H1 (cell line): Measurements from ENCODE around the gene RASGRF1. TPM values are rescaled to one million over a fixed set of nuclear protein-coding genes. Genes with fewer than 3 reads are reported as not detected.

Source experiments
- CTCF ChIA-PET: fragments of 300-600 bp; sonication (Branson Sonifier 250); formaldehyde crosslinking; loops from one replicate; lab custom pipeline; 2021; ENCODE audit not compliant: partially characterized antibody; lab: Charles Lee
- POLR2A ChIA-PET: fragments of 300-600 bp; sonication (Branson Sonifier 250); formaldehyde crosslinking; loops from one replicate; lab custom pipeline; 2021; ENCODE audit warnings: inconsistent platforms; ENCODE audit not compliant: partially characterized antibody; lab: Charles Lee
- DNase-seq, 2 experiments: peaks; one replicate each; pipeline versions ENCODE4 v3.0.0 to v3.0.0-alpha.2; 2010 to 2022; ENCODE audit warnings: low spot score in 2 of 2, low read depth in 1 of 2, mixed read lengths in 1 of 2
- FAIRE-seq: peaks from 2 replicates; lab custom pipeline; 2011; peaks lifted over from hg19 to GRCh38; lab: Jason Lieb, UNC
- H2AFZ ChIP-seq: 2 replicates; pipeline ENCODE4 v1.8.1; 2012; ENCODE audit warnings: low read length, inconsistent platforms
- H2AK5ac ChIP-seq: 2 replicates; pipeline ENCODE4 v1.6.1; 2013; ENCODE audit warnings: low read depth, low read length
- H2BK120ac ChIP-seq: replicated peaks from 2 replicates; pipeline ENCODE3; 2013; ENCODE audit warnings: low read depth, low read length, inconsistent platforms
- H2BK12ac ChIP-seq: 2 replicates; pipeline ENCODE4 v1.6.1; 2013; ENCODE audit warnings: low read depth, low read length
- H2BK15ac ChIP-seq: 2 replicates; pipeline ENCODE4 v1.6.1; 2013; ENCODE audit warnings: low read length
- H2BK20ac ChIP-seq: 2 replicates; pipeline ENCODE4 v1.6.1; 2013; ENCODE audit warnings: low read length
- H2BK5ac ChIP-seq: 2 replicates; pipeline ENCODE4 v1.6.1; 2013; ENCODE audit warnings: low read depth, low read length
- H3K14ac ChIP-seq: 2 replicates; pipeline ENCODE4 v1.6.1; 2013; ENCODE audit warnings: inconsistent platforms; ENCODE audit not compliant: insufficient read length
- H3K18ac ChIP-seq: 2 replicates; pipeline ENCODE4 v1.6.1; 2013; ENCODE audit warnings: low read length; ENCODE audit errors: extremely low read depth
- H3K23ac ChIP-seq: 2 replicates; pipeline ENCODE4 v1.6.1; 2013; ENCODE audit warnings: inconsistent platforms; ENCODE audit not compliant: insufficient read length
- H3K23me2 ChIP-seq: 2 replicates; pipeline ENCODE4 v1.6.1; 2013; ENCODE audit warnings: low read depth, low read length
- H3K27ac ChIP-seq: 2 replicates; pipeline ENCODE4 v1.6.1; 2011; ENCODE audit warnings: low read depth, low read length, inconsistent platforms
- H3K27me3 ChIP-seq, 4 experiments: replicated peaks in 1 of 4; 1 replicate in 1 of 4; 2 replicates in 3 of 4; pipeline versions ENCODE4 v1.6.1 to v1.8.1; 2011 to 2013; ENCODE audit warnings: low read length in 3 of 4, mild to moderate bottlenecking in 3 of 4, inconsistent platforms in 2 of 4, mixed read lengths in 2 of 4, moderate library complexity in 1 of 4; ENCODE audit not compliant: control insufficient read depth in 3 of 4, insufficient read depth in 3 of 4; ENCODE audit errors: extremely low read depth in 1 of 4
- H3K36me3 ChIP-seq, 4 experiments: 2 replicates each; pipeline versions ENCODE4 v1.6.1 to v1.8.1; 2011 to 2013; ENCODE audit warnings: mild to moderate bottlenecking in 4 of 4, low read length in 3 of 4, moderate library complexity in 2 of 4, control low read depth in 1 of 4, inconsistent platforms in 1 of 4; ENCODE audit not compliant: insufficient read depth in 4 of 4, control insufficient read depth in 2 of 4
- H3K4ac ChIP-seq: replicated peaks from 2 replicates; pipeline ENCODE3; 2013; ENCODE audit warnings: low read length, low read depth, mixed read lengths, inconsistent platforms; ENCODE audit not compliant: insufficient read length
- H3K4me1 ChIP-seq, 4 experiments: replicated peaks in 1 of 4; 1 replicate in 1 of 4; 2 replicates in 3 of 4; pipeline versions ENCODE4 v1.6.1 to v1.8.1; 2011 to 2013; ENCODE audit warnings: low read length in 3 of 4, inconsistent platforms in 2 of 4, mixed read lengths in 1 of 4; ENCODE audit not compliant: insufficient read depth in 4 of 4, control insufficient read depth in 3 of 4
- H3K4me2 ChIP-seq, 2 experiments: 2 replicates each; pipeline versions ENCODE4 v1.6.1 to v1.8.1; 2011 to 2013; ENCODE audit warnings: low read depth in 2 of 2, low read length in 2 of 2, control low read depth in 1 of 2, inconsistent platforms in 1 of 2, mild to moderate bottlenecking in 1 of 2; ENCODE audit not compliant: insufficient read depth in 1 of 2
- H3K4me3 ChIP-seq, 4 experiments: fragments of 200-600, 300-600 bp in 1 of 4; sonication (generic), shearing (Covaris generic), sonication (Bioruptor Twin) in 1 of 4; 2 replicates each; pipeline versions ENCODE4 v1.5.1 to v1.8.1; 2011 to 2016; ENCODE audit warnings: low read length in 4 of 4, low read depth in 3 of 4, control low read depth in 2 of 4, inconsistent platforms in 2 of 4, mild to moderate bottlenecking in 2 of 4, mixed read lengths in 1 of 4, moderate library complexity in 1 of 4; ENCODE audit not compliant: insufficient read depth in 2 of 4; ENCODE audit errors: extremely low read depth in 1 of 4
- H3K56ac ChIP-seq: replicated peaks from 2 replicates; pipeline ENCODE3; 2013; ENCODE audit warnings: low read depth, mild to moderate bottlenecking, mixed read lengths, low read length, inconsistent platforms; ENCODE audit not compliant: insufficient read length
- H3K79me1 ChIP-seq: 2 replicates; pipeline ENCODE4 v1.6.1; 2013; ENCODE audit warnings: low read depth, low read length, control low read depth
- H3K79me2 ChIP-seq, 2 experiments: 2 replicates each; pipeline versions ENCODE4 v1.6.1 to v1.8.1; 2012 to 2013; ENCODE audit warnings: low read length in 2 of 2, mild to moderate bottlenecking in 2 of 2, inconsistent platforms in 1 of 2; ENCODE audit not compliant: insufficient read depth in 2 of 2, control insufficient read depth in 1 of 2
- H3K9ac ChIP-seq, 4 experiments: replicated peaks in 1 of 4; 1 replicate in 1 of 4; 2 replicates in 3 of 4; pipeline versions ENCODE4 v1.6.1 to v1.8.1; 2011 to 2013; ENCODE audit warnings: low read depth in 3 of 4, low read length in 3 of 4, control low read depth in 2 of 4, mild to moderate bottlenecking in 2 of 4, moderate library complexity in 2 of 4, inconsistent platforms in 1 of 4; ENCODE audit errors: extremely low read depth in 1 of 4
- H3K9me3 ChIP-seq, 2 experiments: 2 replicates each; pipeline versions ENCODE4 v1.6.1 to v1.8.1; 2012 to 2013; ENCODE audit warnings: mild to moderate bottlenecking in 2 of 2, moderate library complexity in 2 of 2, control low read depth in 1 of 2, inconsistent platforms in 1 of 2, low read depth in 1 of 2, low read length in 1 of 2, mixed read lengths in 1 of 2; ENCODE audit not compliant: insufficient read depth in 2 of 2
- H4K20me1 ChIP-seq, 2 experiments: replicated peaks in 1 of 2; 2 replicates each; pipeline versions ENCODE3 to v1.8.1; 2011 to 2013; ENCODE audit warnings: inconsistent platforms in 2 of 2, low read length in 2 of 2, mild to moderate bottlenecking in 1 of 2; ENCODE audit not compliant: insufficient read depth in 2 of 2, control insufficient read depth in 1 of 2
- H4K5ac ChIP-seq: 2 replicates; pipeline ENCODE4 v1.6.1; 2013; ENCODE audit warnings: low read length, low read depth, mixed read lengths, inconsistent platforms; ENCODE audit not compliant: insufficient read length
- H4K8ac ChIP-seq: 2 replicates; pipeline ENCODE4 v1.8.0; 2013; ENCODE audit warnings: mild to moderate bottlenecking, moderate library complexity, low read length, inconsistent platforms; ENCODE audit not compliant: insufficient read depth; ENCODE audit errors: extremely low read depth
- H4K91ac ChIP-seq: replicated peaks from 2 replicates; pipeline ENCODE3; 2013; ENCODE audit warnings: low read length, mixed read lengths, inconsistent platforms; ENCODE audit not compliant: insufficient read length
- BRCA1 ChIP-seq: IDR thresholded peaks from 2 replicates; pipeline ENCODE4 v1.6.1; 2012; ENCODE audit warnings: low read depth, low read length, improper control_type of control experiment
- CBX5 ChIP-seq: fragments of 300-800, 300-1000 bp; sonication (generic); IDR thresholded peaks from 2 replicates; pipeline ENCODE4 v1.7.1; 2016; ENCODE audit warnings: antibody characterized with exemption, low read length, low read depth
- CREB1 ChIP-seq: IDR thresholded peaks from 2 replicates; pipeline ENCODE4 v1.6.1; 2012; ENCODE audit warnings: inconsistent platforms
- EP300 ChIP-seq, 2 experiments: IDR thresholded peaks; 1 replicate in 1 of 2; 2 replicates in 1 of 2; pipeline ENCODE4 v1.6.1; 2011 to 2012; ENCODE audit warnings: low read depth in 2 of 2, low read length in 2 of 2, mild to moderate bottlenecking in 2 of 2, borderline replicate concordance in 1 of 2, inconsistent platforms in 1 of 2, moderate library complexity in 1 of 2
- HDAC2 ChIP-seq, 2 experiments: fragments of 300-600 bp in 1 of 2; sonication (generic) in 1 of 2; IDR thresholded peaks; 2 replicates each; pipeline ENCODE4 v1.6.1; 2011 to 2012; ENCODE audit warnings: low read depth in 2 of 2, low read length in 2 of 2, mild to moderate bottlenecking in 2 of 2, moderate library complexity in 2 of 2, borderline replicate concordance in 1 of 2, inconsistent platforms in 1 of 2
- HDAC6 ChIP-seq: IDR thresholded peaks from one replicate; pipeline ENCODE4 v1.7.1; 2012; ENCODE audit warnings: low read depth, mild to moderate bottlenecking, inconsistent platforms, low read length, moderate library complexity
- JUND ChIP-seq: IDR thresholded peaks from 2 replicates; pipeline ENCODE4 v1.6.1; 2011; ENCODE audit warnings: mild to moderate bottlenecking, improper control_type of control experiment, low read length
- SAP30 ChIP-seq: fragments of 300-600 bp; sonication (generic); IDR thresholded peaks from 2 replicates; pipeline ENCODE4 v1.7.1; 2012; ENCODE audit warnings: low read length, moderate library complexity, mild to moderate bottlenecking, inconsistent platforms; ENCODE audit not compliant: insufficient read depth, insufficient replicate concordance
- TAF7 ChIP-seq: optimal IDR thresholded peaks from 2 replicates; pipeline ENCODE3; 2011; ENCODE audit warnings: low read depth, mild to moderate bottlenecking, inconsistent platforms, low read length, moderate library complexity, borderline replicate concordance
- USF2 ChIP-seq: IDR thresholded peaks from 2 replicates; pipeline ENCODE4 v1.6.1; 2011; ENCODE audit warnings: low read length, improper control_type of control experiment
- WGBS, 2 experiments: shearing (Covaris generic) in 1 of 2; methylation state at CpG; one replicate each; pipeline versions ENCODE4 v1.1.6 to v1.1.7; 2013 to 2015; ENCODE audit warnings: low lambda C conversion rate in 2 of 2, mixed read lengths in 2 of 2, inconsistent platforms in 1 of 2, low coverage in 1 of 2, missing lambda C conversion rate in 1 of 2; ENCODE audit not compliant: insufficient replicate concordance in 2 of 2, insufficient coverage in 1 of 2, insufficient read length in 1 of 2; ENCODE audit errors: extremely low coverage in 1 of 2, missing lambda C conversion rate in 1 of 2; 5-methylcytosine and 5-hydroxymethylcytosine counted together
- polyA plus RNA-seq, 7 experiments: library from polyadenylated mRNA; depleted of rRNA in 3 of 7; stranded (reverse) in 5 of 7; unstranded in 2 of 7; fragments of >200 nt in 5 of 7; fragments of 200-250 nt in 2 of 7; gene quantifications; 1 replicate in 5 of 7; 2 replicates in 1 of 7; 4 replicates in 1 of 7; pipeline versions ENCODE4 v1.2.1 to v1.2.3, GENCODE V29; 2011 to 2013; ENCODE audit warnings: missing spikeins in 2 of 7, mixed read lengths in 2 of 7
- total RNA-seq: library from RNA; stranded (reverse); fragmentation: NEBNext Ultra II Directional; extraction: Animal tissue kit (Norgen Biotek cat#: 25700); gene quantifications from 2 replicates; pipeline ENCODE4 v1.2.1, GENCODE V29; 2021

The RASGRF1 gene
- total and polyA plus RNA-seq, 2 of the 8 experiments (the other 6 are each of a cell fraction or from before 2014, with no cell fraction given) = 0.42 to 0.67 TPM

GRCh38 chr15:78968114-78968513 is 122.5 kb downstream of the RASGRF1 start:
- no peak overlapping the region for H3K23ac ChIP-seq
- no peaks in the 10 kb centered on the region for H3K36me3 ChIP-seq
- H2BK20ac ChIP-seq = peak overlapping the region; percentile 72; the same call in 1 of the 2 replicates
- no peaks in the 10 kb centered on the region for H3K27me3 ChIP-seq
- peak overlapping the region; percentile 7 for H4K91ac ChIP-seq
- no peak overlapping the region for H2BK120ac ChIP-seq
- FAIRE-seq (no peak), DNase-seq (no peak)
- H4K8ac ChIP-seq = no peak overlapping the region
- no peak overlapping the region; the same call in 1 of the 2 replicates for H3K18ac ChIP-seq
- no peak overlapping the region for H3K4ac ChIP-seq
- ChIA-PET POLR2A (interaction anchor here (1.0 to 1.3 kb wide), 2 partner anchors 10 to 11 kb away, joined by 3 to 4 read pairs; no protein-coding TSS in a partner anchor), CTCF (interaction anchor here (0.8 to 5.9 kb wide), 8 partner anchors 11 to 59 kb away, joined by 3 to 60 read pairs (median 4); no protein-coding TSS in a partner anchor)
- peak overlapping the region in 1 of 2 experiments; percentile 32; a peak in 1 of 4 replicates for H3K4me2 ChIP-seq
- H3K4me3 ChIP-seq = no peak overlapping the region
- no peak overlapping the region for H3K14ac ChIP-seq
- H2AK5ac ChIP-seq = peak overlapping the region; percentile 24; the same call in 1 of the 2 replicates
- 0 out of 2 replicates have a peak overlapping the region, but pooled peaks have one; percentile 75 for H2BK12ac ChIP-seq
- 84% methylated on average over 2 of the region's 2 CpGs; no CpG with 5 or more reads in 1 of the 2 experiments for WGBS, 2 experiments
- H3K27ac ChIP-seq = no peak overlapping the region
- H4K20me1 ChIP-seq = no peaks in the 10 kb centered on the region
- no peak overlapping the region for H3K56ac ChIP-seq
- H2BK15ac ChIP-seq = no peak overlapping the region
- H3K79me1 ChIP-seq = no peaks in the 10 kb centered on the region
- peak overlapping the region; percentile 83; the same call in 1 of the 2 replicates for H2BK5ac ChIP-seq
- H3K9ac ChIP-seq = no peak overlapping the region
- H2AFZ ChIP-seq = no peak overlapping the region
- no peak overlapping the region for H4K5ac ChIP-seq
- H3K23me2 ChIP-seq = no peaks in the 10 kb centered on the region
- peaks cover 7 to 19% (median 13%) of the 10 kb centered on the region in 4 experiments; a peak in 5 of 7 replicates for H3K4me1 ChIP-seq
- no peaks in the 10 kb centered on the region for H3K79me2 ChIP-seq
- H3K9me3 ChIP-seq = no peaks in the 10 kb centered on the region
- no peak for TF ChIP-seq EP300 (IDR thresholded peaks at IDR 0.05; ENCODE audit: borderline replicate concordance in 1 of 2, low read depth in 2 of 2, low read length in 2 of 2)
- no peak for TF ChIP-seq USF2
- TF ChIP-seq JUND = no peak
- TF ChIP-seq CREB1 = no peak
- TF ChIP-seq TAF7 = no peak
- TF ChIP-seq HDAC2 (IDR thresholded peaks at IDR 0.05; ENCODE audit: borderline replicate concordance in 1 of 2, low read depth in 2 of 2, low read length in 2 of 2) = no peak
- no peak for TF ChIP-seq SAP30
- no peak for TF ChIP-seq BRCA1
- no peak for TF ChIP-seq CBX5
- TF ChIP-seq HDAC6 = no peak
